ENCODE measurements around the gene NKAPL.

The NKAPL gene

DNA sequence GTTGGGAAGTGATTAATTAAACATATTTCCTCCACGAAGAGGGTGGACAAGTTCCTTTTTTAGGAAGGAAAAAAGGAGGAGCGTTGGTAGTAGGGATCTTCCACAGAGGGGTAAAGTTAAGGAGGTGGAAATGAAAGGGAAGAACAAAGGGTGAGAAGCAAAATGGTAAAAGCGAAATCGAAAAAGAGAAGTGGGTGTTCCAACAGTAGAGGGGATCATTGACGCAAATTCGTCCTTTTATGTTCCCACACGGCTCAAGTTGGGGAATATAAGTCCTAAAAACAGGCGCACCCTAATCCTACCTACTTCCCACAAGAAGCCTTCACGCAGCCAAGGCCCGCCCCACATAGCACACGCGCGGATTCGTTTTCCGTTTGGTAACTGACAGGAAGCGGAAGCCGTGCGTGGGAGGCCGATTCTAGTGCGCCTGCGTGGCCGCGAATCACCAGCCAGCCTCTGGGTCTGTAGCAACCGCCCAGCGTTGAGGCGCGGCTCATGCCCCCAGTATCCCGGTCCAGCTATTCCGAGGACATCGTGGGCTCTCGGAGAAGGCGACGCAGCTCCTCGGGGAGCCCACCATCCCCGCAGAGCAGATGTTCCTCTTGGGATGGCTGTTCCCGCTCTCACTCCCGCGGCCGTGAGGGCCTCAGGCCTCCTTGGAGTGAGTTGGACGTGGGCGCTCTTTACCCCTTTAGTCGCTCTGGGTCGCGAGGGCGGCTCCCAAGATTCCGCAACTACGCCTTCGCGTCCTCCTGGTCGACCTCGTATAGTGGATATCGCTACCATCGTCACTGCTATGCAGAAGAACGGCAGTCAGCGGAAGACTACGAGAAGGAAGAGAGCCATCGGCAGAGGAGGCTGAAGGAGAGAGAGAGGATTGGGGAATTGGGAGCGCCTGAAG lies at the start of gene NKAPL:
NKAPL (plus strand) TSS at position 421 of the 901 bp plus-strand sequence; CDS start at position 496, 75 bp downstream.
- DNase-seq: no peak

- no peak for DNase-seq
Observed at GRCh38 chr6:28209753-28210535, 49.2 kb upstream of the NKAPL start.

GRCh38 chr6:28211840-28212509 lies 47.1 kb upstream of the NKAPL start:
- DNase-seq: no peak

- DNase-seq: peak; percentile 66
Observed at GRCh38 chr6:28212510-28213212, 46.4 kb upstream of the NKAPL start.

- DNase-seq: no peak
Observed at GRCh38 chr6:28213213-28213523, 45.9 kb upstream of the NKAPL start.

GRCh38 chr6:28215425-28215824 lies 43.7 kb upstream of the NKAPL start:
- DNase-seq: no peak

DNA sequence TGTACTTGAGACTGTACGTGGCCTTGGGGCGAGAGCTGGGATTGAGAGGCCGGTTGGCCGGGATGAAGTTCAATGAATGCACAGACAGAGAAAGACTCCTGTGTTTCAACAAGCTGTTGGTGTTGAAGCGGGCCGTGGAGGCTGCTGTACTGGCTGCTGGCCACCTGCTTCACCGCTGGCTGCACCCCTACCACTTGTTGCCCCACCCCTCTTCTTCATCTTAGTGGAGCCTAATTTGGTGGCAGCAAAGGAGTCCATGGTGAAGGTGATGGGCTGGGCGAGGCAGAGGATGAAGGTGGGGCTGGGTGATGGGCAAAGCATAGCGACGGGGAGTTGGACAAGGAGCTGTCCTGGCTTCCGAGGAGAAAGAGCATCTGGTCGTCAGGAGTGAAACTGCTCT lies 41.2 kb upstream of the NKAPL start:
- DNase-seq: no peak

- peak; percentile 50 for DNase-seq
Observed at GRCh38 chr6:28218312-28219248, 40.5 kb upstream of the NKAPL start.

DNA sequence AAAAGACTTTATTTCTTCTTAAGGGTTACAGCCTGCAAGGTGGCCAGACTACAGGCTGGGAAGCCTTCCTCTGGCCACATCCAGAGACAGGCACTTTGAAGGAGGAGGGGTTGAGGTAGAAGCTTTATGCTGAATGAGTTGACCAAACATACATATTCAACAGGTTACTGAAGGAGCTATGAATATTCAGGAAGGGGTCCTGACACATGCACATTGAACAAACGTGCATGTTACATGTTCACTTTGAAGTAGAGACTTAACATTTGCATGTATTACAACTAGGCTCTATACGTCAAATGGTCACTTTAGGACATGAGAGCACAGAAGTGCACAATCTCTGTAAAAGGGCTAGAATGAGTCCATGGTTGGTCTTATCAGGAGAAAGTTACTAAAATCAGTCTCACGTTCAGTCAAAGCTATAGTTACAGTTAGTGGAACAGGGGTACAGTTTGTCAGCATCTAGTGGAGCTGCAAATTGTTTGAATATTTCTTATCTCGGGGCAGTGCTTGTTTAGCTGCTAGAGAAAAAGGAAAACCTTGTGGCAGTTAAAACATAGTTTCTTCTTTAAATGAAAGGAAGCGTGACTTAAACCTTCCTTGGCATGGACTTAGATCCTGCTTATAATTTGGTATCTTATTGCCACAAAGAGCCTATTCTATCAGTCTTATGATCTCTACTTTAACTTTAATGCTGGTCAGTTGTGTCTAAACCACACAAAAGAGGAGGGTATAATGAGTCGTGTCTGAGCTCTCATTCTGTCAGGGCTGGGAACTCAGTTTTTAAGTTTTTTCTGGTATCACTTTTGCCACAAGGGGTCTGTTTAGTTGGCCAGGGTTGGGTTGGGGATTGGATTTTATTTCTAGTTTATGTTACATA lies 38.6 kb upstream of the NKAPL start:
- DNase-seq: no peak

DNA sequence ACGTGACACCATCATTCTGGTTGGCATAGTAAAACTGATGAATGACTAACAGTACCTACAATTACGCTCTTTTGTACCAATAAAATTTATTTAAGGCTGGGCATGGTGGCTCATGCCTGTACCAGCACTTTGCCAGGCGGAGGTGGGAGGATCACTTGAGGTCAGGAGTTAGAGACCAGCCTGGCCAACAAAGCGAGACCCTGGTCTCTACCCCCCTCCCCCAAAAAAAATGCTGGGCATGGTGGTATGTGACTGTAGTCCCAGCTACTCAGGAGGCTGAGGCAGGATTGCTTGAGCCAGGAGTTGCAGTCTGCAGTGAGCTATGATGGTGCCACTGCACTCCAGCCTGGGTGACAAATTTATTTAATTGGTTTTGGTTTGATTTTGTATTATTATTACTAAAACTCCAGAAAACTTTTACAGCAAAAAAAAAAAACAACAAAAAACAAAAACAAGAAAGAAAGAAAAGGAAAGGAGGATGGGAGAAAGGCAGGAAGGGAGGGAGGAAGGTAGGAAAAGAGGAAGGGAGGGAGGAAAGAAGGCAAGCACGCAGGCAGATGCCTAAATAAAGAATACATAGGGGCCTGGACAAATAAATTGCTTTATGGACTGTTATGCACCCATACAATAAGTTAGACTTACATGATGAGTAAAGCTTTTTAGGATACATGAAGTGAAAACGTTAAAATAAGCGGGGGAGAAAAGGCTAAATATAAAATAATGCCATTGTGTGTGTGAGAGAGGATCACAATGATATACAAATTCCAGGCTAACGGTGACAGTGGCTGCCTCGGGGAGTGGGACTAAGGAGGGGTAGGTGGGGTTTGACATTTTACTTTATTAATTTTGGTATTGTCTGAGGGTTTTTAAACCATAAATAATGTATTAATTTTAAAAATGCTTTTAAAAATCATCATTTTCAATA lies 34.7 kb upstream of the NKAPL start:
- no peak for DNase-seq

DNA sequence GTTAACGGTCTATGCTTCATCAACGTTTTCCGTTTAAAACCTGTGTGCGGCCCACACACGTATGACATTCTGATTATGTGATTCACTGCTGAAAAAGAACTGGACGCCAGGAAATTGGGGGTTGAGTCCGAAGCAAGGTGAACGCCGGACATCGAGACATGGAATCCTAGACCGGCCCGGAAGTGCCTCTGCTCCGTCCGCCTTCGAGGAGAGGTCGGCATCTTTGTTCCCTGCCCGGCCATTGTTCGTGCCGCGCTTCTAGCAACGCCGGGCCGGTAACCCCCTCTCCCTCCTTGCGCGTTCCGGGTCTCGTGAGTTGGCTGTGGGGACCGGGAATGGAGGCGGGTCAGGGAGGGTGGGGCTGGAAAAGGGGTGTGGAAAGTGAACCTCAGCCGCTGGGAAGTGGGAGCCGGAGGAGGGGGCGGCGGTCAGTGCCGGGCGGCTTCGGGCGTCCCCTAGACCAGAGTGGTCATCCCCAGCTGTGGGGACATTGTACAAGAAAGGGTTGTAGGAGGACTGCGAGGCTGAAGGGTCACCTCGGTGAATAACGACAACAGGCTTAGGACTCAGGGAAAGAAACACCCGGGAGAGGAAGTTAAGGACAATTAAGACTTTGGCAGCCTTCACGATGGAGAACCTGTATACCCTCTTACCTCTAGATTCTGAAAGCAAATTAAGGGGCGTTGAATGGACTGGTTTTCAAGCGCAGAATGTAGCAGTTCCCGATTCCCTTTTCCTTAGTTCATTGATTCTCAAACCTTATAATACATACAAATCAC lies 33.9 kb upstream of the NKAPL start, which contains the start of gene ZSCAN9:
ZSCAN9 (plus strand) TSS at position 220 of the 779 bp plus-strand sequence. CDS start 1,810 bp downstream, outside the sequence.
- DNase-seq: peak; percentile 80

DNA sequence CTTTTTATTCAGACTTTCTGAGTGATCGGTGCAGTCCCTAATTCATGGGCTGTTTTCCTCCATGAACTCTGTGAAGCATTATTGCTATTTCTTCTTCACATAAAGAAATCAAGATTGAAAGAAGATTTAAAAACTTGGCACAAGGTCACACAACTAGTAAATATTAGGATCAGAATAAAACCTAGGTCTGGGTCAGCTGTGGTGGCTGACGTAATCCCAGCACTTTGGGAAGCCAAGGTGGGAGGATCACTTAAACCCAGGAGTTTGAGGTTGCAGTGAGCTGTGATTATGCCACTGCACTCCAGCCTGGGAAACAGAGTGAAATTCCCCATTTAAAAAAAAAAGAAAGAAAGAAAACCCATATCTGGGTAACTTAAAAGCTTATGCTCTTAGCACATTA lies 32.6 kb upstream of the NKAPL start:
- no peak for DNase-seq

DNA sequence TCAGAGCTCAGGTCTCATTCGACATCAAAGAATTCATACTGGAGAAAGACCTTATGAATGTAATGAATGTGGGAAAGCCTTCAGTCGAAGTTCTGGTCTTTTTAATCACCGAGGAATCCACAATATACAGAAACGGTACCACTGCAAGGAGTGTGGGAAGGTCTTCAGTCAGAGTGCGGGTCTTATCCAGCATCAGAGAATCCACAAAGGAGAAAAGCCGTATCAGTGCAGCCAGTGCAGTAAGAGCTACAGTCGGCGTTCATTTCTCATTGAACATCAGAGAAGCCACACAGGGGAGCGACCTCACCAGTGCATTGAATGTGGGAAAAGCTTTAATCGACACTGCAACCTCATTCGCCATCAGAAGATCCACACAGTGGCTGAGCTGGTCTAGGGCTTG lies 26.3 kb upstream of the NKAPL start:
- no peak for DNase-seq

DNA sequence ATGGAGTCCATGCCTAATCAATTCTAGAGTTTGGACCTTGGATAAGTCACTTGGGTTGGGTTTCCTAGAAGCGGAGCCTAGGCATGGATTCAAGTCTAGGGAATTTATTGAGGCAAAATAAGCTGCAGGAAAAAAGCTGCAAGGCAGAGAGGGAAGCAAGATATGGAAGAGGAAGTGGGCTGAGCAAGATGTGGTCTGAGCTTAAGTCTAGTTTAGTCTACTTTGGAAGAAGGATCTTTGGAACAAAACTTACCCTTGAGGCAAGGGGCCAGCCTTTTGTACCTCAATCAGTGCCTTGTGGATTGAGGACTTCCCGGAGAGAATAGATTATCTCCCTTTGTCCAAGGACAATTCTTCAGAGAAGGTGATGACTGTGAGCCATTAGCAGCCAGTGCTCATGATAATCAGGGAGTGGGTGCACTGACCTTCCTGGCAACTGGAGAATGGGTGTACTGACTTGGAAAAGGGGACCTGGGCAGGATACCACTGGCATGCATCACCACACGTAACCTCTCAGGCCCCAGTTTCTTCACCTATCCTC lies 23.1 kb upstream of the NKAPL start:
- no peak for DNase-seq

DNA sequence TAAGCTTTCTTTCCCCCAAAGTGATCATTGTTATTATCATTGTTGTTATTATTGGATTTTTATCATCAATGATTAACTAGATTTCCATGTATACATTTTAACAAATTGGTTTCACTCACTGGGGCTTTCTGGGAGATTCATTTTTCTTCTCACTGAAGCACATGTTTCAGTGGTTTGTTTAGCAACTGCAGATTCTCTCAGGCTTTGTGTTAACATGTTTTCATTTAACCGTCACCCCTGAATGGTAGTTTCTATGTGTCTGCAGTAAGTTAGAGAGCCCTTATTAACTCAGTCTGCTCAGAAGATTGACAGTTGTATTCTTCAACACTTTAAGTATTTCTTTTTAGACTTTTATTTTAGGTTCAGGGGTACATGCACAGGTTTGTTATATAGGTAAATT lies 19.5 kb upstream of the NKAPL start:
- DNase-seq: no peak

DNA sequence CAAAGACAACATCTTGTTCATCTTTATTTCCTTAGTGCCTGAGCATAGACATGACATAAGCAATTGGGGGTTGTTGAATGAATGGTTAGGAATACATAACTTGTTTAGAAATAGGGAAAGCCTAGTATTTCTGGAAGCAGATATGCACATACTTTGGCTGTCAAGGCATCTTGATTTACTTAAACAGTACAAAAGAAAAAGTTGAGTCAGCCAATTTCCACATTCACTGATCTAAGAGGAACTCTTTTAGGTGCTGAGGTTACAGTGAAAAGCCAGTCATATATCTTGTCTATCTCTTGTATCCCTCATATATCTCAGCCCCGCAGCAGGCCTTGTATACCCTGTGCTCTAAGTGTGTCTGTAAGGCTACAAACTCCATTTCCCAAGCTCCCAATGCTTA lies 18.6 kb upstream of the NKAPL start:
- DNase-seq: no peak

DNA sequence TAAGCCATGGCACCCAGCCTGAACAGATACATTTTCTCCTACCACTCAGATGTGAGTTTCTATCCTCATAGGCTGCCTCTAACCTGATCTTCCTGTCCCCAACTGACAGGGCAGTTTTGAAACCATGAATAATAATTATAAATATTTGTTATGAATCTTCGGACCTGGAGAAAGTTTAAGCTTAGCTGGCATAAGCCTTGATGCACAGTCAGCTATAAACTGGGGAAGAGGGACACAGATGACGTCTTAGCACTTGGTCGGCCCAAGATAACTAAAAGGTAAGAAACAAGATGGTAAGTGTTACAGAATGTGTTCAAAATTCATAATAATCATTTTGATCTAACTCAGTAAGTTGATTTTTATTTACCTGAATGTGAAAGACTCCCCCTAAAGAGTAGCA lies 15.2 kb upstream of the NKAPL start:
- DNase-seq: no peak

DNA sequence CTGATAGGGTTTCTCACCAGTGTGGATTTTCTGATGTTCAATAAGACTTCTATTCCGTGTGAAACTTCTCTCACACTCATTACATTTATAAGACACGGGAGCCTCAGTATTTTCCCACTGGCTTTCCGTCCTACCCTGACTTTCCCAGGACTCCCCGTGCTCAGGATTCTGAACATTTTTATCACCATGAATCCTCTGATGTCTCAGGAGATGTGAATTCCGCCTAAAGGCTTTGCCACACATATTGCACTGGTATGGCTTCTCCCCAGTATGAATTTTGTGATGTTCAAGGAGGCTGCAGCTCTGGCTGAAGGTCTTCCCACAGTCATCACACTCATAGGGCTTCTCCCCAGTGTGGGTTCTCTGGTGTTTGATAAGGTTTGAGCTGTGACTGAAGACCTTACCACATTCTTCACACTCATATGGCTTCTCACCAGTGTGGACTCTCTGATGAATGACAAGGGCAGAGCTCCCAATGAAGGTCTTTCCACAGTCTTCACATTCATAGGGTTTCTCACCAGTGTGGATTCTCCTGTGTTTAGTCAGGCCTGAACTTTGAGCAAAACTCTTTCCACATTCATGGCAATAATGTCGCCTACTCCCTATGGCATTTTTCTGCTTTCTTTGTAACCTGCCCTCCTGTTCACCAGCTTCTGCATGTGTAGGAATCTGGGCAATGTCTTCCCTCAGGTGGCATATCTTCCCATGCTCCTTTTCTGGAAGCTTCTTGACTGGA lies 13.7 kb upstream of the NKAPL start:
- DNase-seq: no peak
